Fibroblast of pulmonary artery (primary cell): ENCODE results near the gene EFR3B.
"Not testable (repeated sequence)": the region's sequence is repeated elsewhere in the genome, so short reads cannot be mapped to it uniquely, and the experiment has no call there.

Experiments
- DNase-seq: peaks from one replicate; pipeline ENCODE4 v3.0.0-alpha.2; 2010; ENCODE audit warnings: low read depth
- H3K4me3 ChIP-seq: replicated peaks from 2 replicates; pipeline ENCODE4 v1.5.1; 2011; ENCODE audit warnings: low read depth, mild to moderate bottlenecking, control low read depth, low read length, moderate library complexity
- TF ChIP-seq, protein P1 (sequence below): IDR thresholded peaks from 2 replicates; pipeline ENCODE4 v1.5.1; 2011; ENCODE audit warnings: mild to moderate bottlenecking, control low read depth, low read length, inconsistent platforms; ENCODE audit errors: missing control alignments

Gene EFR3B, protein sequence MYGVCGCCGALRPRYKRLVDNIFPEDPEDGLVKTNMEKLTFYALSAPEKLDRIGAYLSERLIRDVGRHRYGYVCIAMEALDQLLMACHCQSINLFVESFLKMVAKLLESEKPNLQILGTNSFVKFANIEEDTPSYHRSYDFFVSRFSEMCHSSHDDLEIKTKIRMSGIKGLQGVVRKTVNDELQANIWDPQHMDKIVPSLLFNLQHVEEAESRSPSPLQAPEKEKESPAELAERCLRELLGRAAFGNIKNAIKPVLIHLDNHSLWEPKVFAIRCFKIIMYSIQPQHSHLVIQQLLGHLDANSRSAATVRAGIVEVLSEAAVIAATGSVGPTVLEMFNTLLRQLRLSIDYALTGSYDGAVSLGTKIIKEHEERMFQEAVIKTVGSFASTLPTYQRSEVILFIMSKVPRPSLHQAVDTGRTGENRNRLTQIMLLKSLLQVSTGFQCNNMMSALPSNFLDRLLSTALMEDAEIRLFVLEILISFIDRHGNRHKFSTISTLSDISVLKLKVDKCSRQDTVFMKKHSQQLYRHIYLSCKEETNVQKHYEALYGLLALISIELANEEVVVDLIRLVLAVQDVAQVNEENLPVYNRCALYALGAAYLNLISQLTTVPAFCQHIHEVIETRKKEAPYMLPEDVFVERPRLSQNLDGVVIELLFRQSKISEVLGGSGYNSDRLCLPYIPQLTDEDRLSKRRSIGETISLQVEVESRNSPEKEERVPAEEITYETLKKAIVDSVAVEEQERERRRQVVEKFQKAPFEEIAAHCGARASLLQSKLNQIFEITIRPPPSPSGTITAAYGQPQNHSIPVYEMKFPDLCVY

DNA sequence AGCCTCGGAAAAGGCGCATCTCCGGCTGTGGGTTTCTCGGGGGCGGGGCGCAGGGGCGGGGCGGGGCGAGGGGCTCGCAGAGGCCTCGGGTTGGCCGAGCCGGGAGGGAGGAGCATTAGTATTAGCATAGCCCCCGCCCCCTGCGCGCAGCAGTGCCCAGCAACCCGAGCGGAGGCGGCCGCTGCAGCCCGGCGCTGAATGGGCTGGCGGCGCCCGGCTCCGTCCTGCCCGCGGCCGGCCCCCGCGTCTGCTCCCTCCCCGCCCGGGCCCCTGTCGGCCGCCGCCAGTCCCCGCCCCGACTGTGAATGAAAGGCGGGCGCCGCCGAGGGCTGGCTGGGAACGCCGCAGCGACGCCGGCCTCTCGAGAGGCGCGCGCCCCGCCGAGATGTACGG lies at the start of gene EFR3B:
Gene EFR3B (plus strand): TSS at position 149 of the 393 bp plus-strand sequence. CDS start 237 bp downstream, at position 386.
- H3K4me3 ChIP-seq: peak within 1 kb of the TSS; percentile 59
- TF ChIP-seq, protein P1, sequence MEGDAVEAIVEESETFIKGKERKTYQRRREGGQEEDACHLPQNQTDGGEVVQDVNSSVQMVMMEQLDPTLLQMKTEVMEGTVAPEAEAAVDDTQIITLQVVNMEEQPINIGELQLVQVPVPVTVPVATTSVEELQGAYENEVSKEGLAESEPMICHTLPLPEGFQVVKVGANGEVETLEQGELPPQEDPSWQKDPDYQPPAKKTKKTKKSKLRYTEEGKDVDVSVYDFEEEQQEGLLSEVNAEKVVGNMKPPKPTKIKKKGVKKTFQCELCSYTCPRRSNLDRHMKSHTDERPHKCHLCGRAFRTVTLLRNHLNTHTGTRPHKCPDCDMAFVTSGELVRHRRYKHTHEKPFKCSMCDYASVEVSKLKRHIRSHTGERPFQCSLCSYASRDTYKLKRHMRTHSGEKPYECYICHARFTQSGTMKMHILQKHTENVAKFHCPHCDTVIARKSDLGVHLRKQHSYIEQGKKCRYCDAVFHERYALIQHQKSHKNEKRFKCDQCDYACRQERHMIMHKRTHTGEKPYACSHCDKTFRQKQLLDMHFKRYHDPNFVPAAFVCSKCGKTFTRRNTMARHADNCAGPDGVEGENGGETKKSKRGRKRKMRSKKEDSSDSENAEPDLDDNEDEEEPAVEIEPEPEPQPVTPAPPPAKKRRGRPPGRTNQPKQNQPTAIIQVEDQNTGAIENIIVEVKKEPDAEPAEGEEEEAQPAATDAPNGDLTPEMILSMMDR: no peak
- peak; percentile 93 for DNase-seq

DNA sequence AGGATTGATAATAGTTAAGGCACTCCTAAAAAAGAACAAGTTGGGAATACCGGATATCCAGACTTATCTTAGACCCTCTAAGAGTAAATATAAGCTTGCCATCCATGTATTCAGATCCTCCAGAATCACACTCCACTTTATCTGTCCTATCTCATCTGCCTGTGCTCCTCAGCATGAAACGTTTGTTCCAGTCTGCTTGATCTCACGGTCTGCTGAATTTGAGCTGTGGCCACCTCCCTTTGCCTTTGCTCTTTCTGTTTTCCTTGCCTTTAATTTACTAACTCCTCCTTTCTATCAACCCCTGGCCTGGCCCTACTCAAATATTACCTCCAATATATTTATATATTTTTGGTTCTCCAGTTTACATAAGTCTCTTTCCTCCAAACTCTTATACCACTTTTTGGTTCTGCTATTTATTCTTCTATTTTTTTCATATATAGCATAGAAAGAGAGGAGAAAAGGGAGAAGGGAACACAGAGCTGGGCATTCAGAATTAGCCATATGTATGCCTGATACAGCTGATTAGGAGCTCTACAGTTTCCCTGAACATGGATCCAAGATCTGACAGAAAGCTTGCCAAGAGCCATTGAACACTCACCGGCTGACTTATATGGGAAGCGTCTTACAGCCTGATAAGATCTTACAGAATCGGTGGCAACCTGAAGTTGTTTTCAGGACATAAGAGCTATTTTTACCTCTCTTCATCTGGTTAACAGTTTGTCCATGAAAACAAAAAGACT lies 48.3 kb upstream of the EFR3B start:
- TF ChIP-seq, protein P1: no peak
- H3K4me3 ChIP-seq: no peak overlapping the region
- DNase-seq: no peak

DNA sequence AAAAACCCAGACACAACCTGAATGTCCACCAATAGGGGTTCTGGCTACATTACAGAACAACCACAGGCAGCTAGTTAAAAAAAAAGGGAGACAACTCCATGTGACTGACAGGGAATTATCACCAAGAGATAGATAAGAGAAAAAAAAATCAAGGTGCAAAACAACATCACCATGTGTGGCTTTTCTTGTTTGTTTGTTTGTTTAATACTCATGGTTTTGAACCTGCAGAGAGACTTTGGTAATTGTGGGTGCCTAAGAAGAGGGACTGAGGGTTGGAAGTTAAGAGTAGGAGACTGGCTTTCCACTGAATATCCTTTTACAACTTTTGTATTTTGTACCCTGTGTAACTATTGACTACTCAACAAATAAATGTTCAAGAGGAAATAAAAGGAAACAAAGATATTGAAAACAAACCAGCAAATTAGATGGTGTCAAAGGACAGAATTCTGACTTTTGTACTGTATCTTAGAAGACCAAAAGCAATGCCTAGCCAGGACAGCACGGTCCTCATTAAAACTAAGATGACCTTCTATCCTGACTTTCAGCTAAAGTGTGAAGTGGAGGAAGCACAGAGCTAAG lies 47.6 kb upstream of the EFR3B start:
- no peak for DNase-seq
- TF ChIP-seq, protein P1: no peak
- H3K4me3 ChIP-seq: no peak overlapping the region

DNA sequence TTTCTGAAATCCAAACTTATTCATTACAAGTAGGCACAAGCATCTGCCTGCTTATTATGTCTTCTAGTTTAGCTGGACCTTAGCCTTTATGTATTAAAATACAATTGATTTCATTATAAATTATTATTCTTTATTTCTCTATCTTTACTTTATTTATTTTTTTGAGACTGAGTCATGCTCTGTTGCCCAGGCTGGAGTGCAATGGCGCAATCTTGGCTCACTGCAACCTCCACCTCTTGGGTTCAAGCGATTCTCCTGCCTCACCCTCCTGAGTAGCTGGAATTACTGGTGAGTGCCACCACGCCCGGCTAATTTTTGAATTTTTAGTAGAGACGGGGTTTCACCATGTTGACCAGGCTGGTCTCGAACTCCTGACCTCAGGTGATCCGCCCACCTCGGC lies 42.8 kb upstream of the EFR3B start:
- H3K4me3 ChIP-seq, DNase-seq: not testable (repeated sequence)

DNA sequence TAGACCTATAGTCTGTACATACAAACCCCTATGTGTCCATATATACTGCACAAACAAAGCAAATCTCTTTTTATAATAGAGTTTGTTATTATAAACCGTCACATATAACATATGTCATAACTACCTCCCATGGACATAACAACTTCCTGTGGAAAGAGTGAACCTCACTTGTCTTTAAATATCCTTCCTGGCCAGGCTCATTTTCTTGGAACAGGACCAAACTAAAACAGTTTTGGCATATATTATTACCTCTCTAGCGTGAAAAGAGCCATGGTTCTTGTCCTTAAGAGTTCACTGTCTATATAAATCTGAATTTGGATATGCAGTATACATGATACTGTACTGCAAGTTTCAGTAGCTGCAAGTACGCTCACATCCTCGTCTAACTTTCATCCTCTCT lies 41.8 kb upstream of the EFR3B start:
- DNase-seq: peak; percentile 27
- no peak overlapping the region for H3K4me3 ChIP-seq
- TF ChIP-seq, protein P1: no peak

DNA sequence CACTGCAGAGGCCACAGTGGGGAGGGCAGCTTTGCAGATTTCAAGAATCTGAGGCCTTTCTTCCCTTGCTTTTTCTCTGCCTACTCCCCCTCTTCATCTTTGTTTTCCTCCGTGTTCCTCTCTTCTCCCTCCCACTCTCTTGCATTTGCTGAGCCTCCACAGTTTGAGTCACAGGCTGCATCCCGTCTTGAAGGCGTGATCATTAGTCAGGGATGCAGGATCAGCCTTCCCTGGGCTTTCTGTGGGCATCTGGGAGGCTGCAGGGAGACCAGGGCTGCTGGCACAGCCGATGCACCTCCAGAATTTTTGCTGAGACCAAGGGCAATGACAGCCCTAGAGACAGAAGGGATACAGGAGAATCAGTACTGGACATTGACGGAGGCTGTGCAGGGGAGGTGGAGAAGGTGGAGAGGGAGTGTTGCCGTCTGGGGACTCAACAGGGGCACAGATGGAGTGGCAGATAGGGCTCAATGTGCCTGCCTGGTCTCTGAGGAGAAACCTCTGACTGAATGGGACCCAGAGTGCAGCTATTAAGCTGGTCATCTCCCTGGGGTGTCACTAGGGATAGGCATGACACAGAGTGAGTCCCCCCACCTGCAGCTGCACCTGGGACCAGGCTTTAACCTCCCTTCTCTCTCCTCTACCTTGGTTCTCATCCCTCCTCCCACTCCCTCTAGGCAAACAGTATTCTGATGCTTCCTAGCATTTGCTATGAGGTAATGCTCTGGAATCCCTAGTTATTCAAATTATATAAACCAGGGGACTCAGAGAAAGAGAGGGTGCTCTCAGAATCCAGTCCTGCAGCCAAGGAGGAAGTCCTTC lies 41.2 kb upstream of the EFR3B start:
- peak; percentile 40 for DNase-seq
- no peak overlapping the region for H3K4me3 ChIP-seq
- TF ChIP-seq, protein P1: no peak
